Measurements from ENCODE around the gene PLG. TPM values are rescaled to one million over a fixed set of nuclear protein-coding genes. Genes with fewer than 3 reads are reported as not detected.

The PLG gene
- total RNA-seq, 1 donor from 2014 or later, result not detected

Other genes starting within 250 kb of the PLG start
- not detected for gene LPA, start 38.0 kb upstream of the PLG start, total RNA-seq

All from skin of body (tissue), 1 donor.